ENCODE results near the gene CTNNA2. TPM values are rescaled to one million over a fixed set of nuclear protein-coding genes. Genes with fewer than 3 reads are reported as not detected.

The CTNNA2 gene
- total RNA-seq, 4 donors from 2014 or later = 0.40 to 1.7 (median 1.5) TPM; not detected in 1

GRCh38 chr2:79798776-79799175 lies 285.9 kb downstream of the CTNNA2 start:
- in situ Hi-C loops (cut with MboI; ENCODE audit: low pct_ligation_motif_present in 1 of 4, low pct_unique_long_range_greater_than_20kb in 1 of 4, low sequenced_read_pairs in 3 of 4) (no loop called here), intact Hi-C loops (cut with DNase I; ENCODE audit: low total_unique reads) (no loop called here)
- Histone ChIP-seq H3K4me1 (no peaks in the 10 kb centered on the region), H3K9me3 (no peaks in the 10 kb centered on the region), H3K27me3 (no peaks in the 10 kb centered on the region), H3K4me3 (no peak overlapping the region), H3K36me3 (no peaks in the 10 kb centered on the region), H3K27ac (no peak overlapping the region)
- 85 to 87% methylated on average over 3 of the region's 3 CpGs for WGBS, 2 donors (ENCODE audit: low coverage in 1 of 2)
- no peak for DNase-seq
- TF ChIP-seq CTCF (IDR thresholded peaks at IDR 0.05) (no peak), EP300 (IDR thresholded peaks at IDR 0.05; ENCODE audit: low read depth) (no peak), POLR2A (IDR thresholded peaks at IDR 0.05) (no peak), POLR2AphosphoS5 (IDR thresholded peaks at IDR 0.05) (no peak)

GRCh38 chr2:79799729-79800128 lies 286.9 kb downstream of the CTNNA2 start:
- no peak for DNase-seq
- H3K9me3 ChIP-seq = no peaks in the 10 kb centered on the region
- intact Hi-C loops (cut with DNase I; ENCODE audit: low total_unique reads) = no loop called here
- H3K27ac ChIP-seq = no peak overlapping the region
- H3K36me3 ChIP-seq = no peaks in the 10 kb centered on the region
- TF ChIP-seq POLR2AphosphoS5 (IDR thresholded peaks at IDR 0.05) = no peak
- no peak for TF ChIP-seq POLR2A (IDR thresholded peaks at IDR 0.05)
- TF ChIP-seq EP300 (IDR thresholded peaks at IDR 0.05; ENCODE audit: low read depth) = no peak
- no peak for TF ChIP-seq CTCF (IDR thresholded peaks at IDR 0.05)
- no peaks in the 10 kb centered on the region for H3K27me3 ChIP-seq
- H3K4me3 ChIP-seq = no peak overlapping the region
- H3K4me1 ChIP-seq = no peaks in the 10 kb centered on the region
- in situ Hi-C loops (cut with MboI; ENCODE audit: low pct_ligation_motif_present in 1 of 4, low pct_unique_long_range_greater_than_20kb in 1 of 4, low sequenced_read_pairs in 3 of 4) = no loop called here

DNA sequence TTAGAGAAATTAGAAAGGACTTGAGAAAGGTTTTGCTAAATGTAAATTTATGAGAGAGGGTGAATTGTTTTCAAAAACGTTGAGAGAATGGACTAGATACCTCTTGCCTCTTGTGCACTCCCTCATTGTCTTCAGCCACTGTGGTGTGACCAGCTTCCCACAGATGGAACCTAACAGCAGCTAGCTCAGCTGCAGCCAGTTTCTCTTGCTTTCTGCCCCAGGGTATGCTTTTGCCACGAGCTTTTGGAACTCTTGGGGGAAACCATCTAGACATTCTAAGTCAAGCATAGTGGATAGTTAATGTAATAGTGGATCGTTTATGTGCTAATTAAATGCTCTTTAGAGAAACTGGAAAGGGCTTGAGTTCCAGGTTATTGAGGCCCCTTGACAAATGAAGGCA lies 288.2 kb downstream of the CTNNA2 start:
- no peaks in the 10 kb centered on the region for H3K9me3 ChIP-seq
- in situ Hi-C loops (cut with MboI; ENCODE audit: low pct_ligation_motif_present in 1 of 4, low pct_unique_long_range_greater_than_20kb in 1 of 4, low sequenced_read_pairs in 3 of 4) = no loop called here
- H3K4me3 ChIP-seq = no peak overlapping the region
- no peak for DNase-seq
- no peaks in the 10 kb centered on the region for H3K36me3 ChIP-seq
- WGBS, 2 donors (ENCODE audit: low coverage in 1 of 2) = 59 to 60% methylated on average over 3 of the region's 3 CpGs
- H3K4me1 ChIP-seq = no peaks in the 10 kb centered on the region
- no peak overlapping the region for H3K27ac ChIP-seq
- no peak for TF ChIP-seq CTCF (IDR thresholded peaks at IDR 0.05)
- TF ChIP-seq POLR2A (IDR thresholded peaks at IDR 0.05) = no peak
- TF ChIP-seq EP300 (IDR thresholded peaks at IDR 0.05; ENCODE audit: low read depth) = no peak
- no peak for TF ChIP-seq POLR2AphosphoS5 (IDR thresholded peaks at IDR 0.05)
- no peaks in the 10 kb centered on the region for H3K27me3 ChIP-seq
- intact Hi-C loops (cut with DNase I; ENCODE audit: low total_unique reads) = no loop called here

- Histone ChIP-seq H3K4me1 (no peaks in the 10 kb centered on the region), H3K9me3 (no peaks in the 10 kb centered on the region), H3K4me3 (no peak overlapping the region), H3K27me3 (no peaks in the 10 kb centered on the region), H3K36me3 (no peaks in the 10 kb centered on the region), H3K27ac (no peak overlapping the region)
- no peak for DNase-seq
- WGBS, 2 donors (ENCODE audit: low coverage in 1 of 2) = 76 to 82% methylated on average over 2 to 4 of the region's 4 CpGs
- intact Hi-C loops (cut with DNase I; ENCODE audit: low total_unique reads) (no loop called here), in situ Hi-C loops (cut with MboI; ENCODE audit: low pct_ligation_motif_present in 1 of 4, low pct_unique_long_range_greater_than_20kb in 1 of 4, low sequenced_read_pairs in 3 of 4) (no loop called here)
- TF ChIP-seq POLR2AphosphoS5 (IDR thresholded peaks at IDR 0.05) (no peak), EP300 (IDR thresholded peaks at IDR 0.05; ENCODE audit: low read depth) (no peak), CTCF (IDR thresholded peaks at IDR 0.05) (no peak), POLR2A (IDR thresholded peaks at IDR 0.05) (no peak)
Measured at GRCh38 chr2:79817288-79817687, 304.4 kb downstream of the CTNNA2 start.

Data from transverse colon (tissue), 4 donors.